Ishikawa (cell line): ENCODE data around the gene CFAP45.

Experiments
- CEBPB ChIP-seq: IDR thresholded peaks from 2 replicates; pipeline ENCODE4 v1.6.1; 2012
- CREB1 ChIP-seq: IDR thresholded peaks from 2 replicates; pipeline ENCODE4 v1.6.1; 2012; ENCODE audit warnings: low read depth
- EGR1 ChIP-seq: IDR thresholded peaks from 2 replicates; pipeline ENCODE4 v1.6.1; 2012
- EP300 ChIP-seq: IDR thresholded peaks from 2 replicates; pipeline ENCODE4 v1.6.1; 2012; ENCODE audit warnings: borderline replicate concordance
- FOXM1 ChIP-seq: IDR thresholded peaks from 2 replicates; pipeline ENCODE4 v1.6.1; 2012; ENCODE audit warnings: low read depth, borderline replicate concordance
- MAX ChIP-seq: IDR thresholded peaks from 2 replicates; pipeline ENCODE4 v1.6.1; 2012
- NFIC ChIP-seq: IDR thresholded peaks from 2 replicates; pipeline ENCODE4 v1.6.1; 2012
- RAD21 ChIP-seq: IDR thresholded peaks from 2 replicates; pipeline ENCODE4 v1.6.1; 2012; ENCODE audit warnings: low read depth
- REST ChIP-seq: IDR thresholded peaks from 2 replicates; pipeline ENCODE4 v1.6.1; 2012; ENCODE audit warnings: low read depth, mild to moderate bottlenecking
- TAF1 ChIP-seq: IDR thresholded peaks from 2 replicates; pipeline ENCODE4 v1.6.1; 2012; ENCODE audit warnings: low read depth, mild to moderate bottlenecking
- TCF12 ChIP-seq: IDR thresholded peaks from 2 replicates; pipeline ENCODE4 v1.6.1; 2012; ENCODE audit warnings: low read depth
- TEAD4 ChIP-seq: IDR thresholded peaks from 2 replicates; pipeline ENCODE4 v1.6.1; 2012
- USF1 ChIP-seq: IDR thresholded peaks from 2 replicates; pipeline ENCODE4 v1.6.1; 2012
- YY1 ChIP-seq: IDR thresholded peaks from 2 replicates; pipeline ENCODE4 v1.6.1; 2012; ENCODE audit warnings: low read depth
- ZBTB7A ChIP-seq: IDR thresholded peaks from 2 replicates; pipeline ENCODE4 v1.6.1; 2012; ENCODE audit warnings: low read depth

Gene CFAP45

GRCh38 chr1:159849626-159850366 is 50.2 kb downstream of the CFAP45 start:
- TF ChIP-seq NFIC (no peak), CREB1 (no peak), TEAD4 (no peak), EGR1 (no peak), REST (no peak), MAX (no peak), YY1 (no peak)

GRCh38 chr1:159848326-159848725 is 51.6 kb downstream of the CFAP45 start:
- no peak for TF ChIP-seq REST
- TF ChIP-seq USF1: no peak

GRCh38 chr1:159847231-159847630 is 52.7 kb downstream of the CFAP45 start:
- no peak for TF ChIP-seq CEBPB
- TF ChIP-seq YY1: no peak
- TF ChIP-seq FOXM1: no peak
- TF ChIP-seq TCF12: no peak
- no peak for TF ChIP-seq CREB1
- no peak for TF ChIP-seq TAF1
- no peak for TF ChIP-seq MAX
- no peak for TF ChIP-seq RAD21
- no peak for TF ChIP-seq USF1
- TF ChIP-seq NFIC: no peak
- no peak for TF ChIP-seq ZBTB7A
- TF ChIP-seq EP300: no peak
- no peak for TF ChIP-seq EGR1
- no peak for TF ChIP-seq REST
- no peak for TF ChIP-seq TEAD4

GRCh38 chr1:159845751-159846629 is 54.0 kb downstream of the CFAP45 start:
- no peak for TF ChIP-seq TEAD4
- no peak for TF ChIP-seq EP300
- TF ChIP-seq EGR1: no peak
- no peak for TF ChIP-seq MAX
- no peak for TF ChIP-seq CEBPB
- TF ChIP-seq ZBTB7A: no peak
- TF ChIP-seq RAD21: no peak
- no peak for TF ChIP-seq NFIC
- TF ChIP-seq REST: no peak
- no peak for TF ChIP-seq YY1
- TF ChIP-seq TCF12: no peak
- TF ChIP-seq CREB1: no peak
- TF ChIP-seq USF1: no peak
- no peak for TF ChIP-seq TAF1
- TF ChIP-seq FOXM1: no peak
